WERI-Rb-1 (cell line): ENCODE data around the gene TMEM212.

Source experiments
- DNase-seq: peaks from one replicate; pipeline ENCODE4 v3.0.0-alpha.2; 2020
- H3K27ac ChIP-seq: fragments of 250-450 bp; sonication (Bioruptor Pico); 2 replicates; pipeline ENCODE4 v1.5.1; 2020; ENCODE audit warnings: mild to moderate bottlenecking, moderate library complexity
- H3K27me3 ChIP-seq: fragments of 250-450 bp; sonication (Bioruptor Pico); 2 replicates; pipeline ENCODE4 v1.5.1; 2021; ENCODE audit warnings: mild to moderate bottlenecking, low read depth, moderate library complexity; ENCODE audit not compliant: insufficient read depth, severe bottlenecking
- H3K36me3 ChIP-seq: fragments of 250-450 bp; sonication (Bioruptor Pico); 2 replicates; pipeline ENCODE4 v1.5.1; 2020; ENCODE audit warnings: mild to moderate bottlenecking, moderate library complexity
- H3K4me3 ChIP-seq: 2 replicates; pipeline ENCODE4 v1.5.1; 2011; ENCODE audit warnings: low read depth, mild to moderate bottlenecking, control low read depth, low read length
- H3K9me3 ChIP-seq: fragments of 250-450 bp; sonication (Bioruptor Pico); 2 replicates; pipeline ENCODE4 v1.5.1; 2021; ENCODE audit warnings: mild to moderate bottlenecking, moderate library complexity; ENCODE audit not compliant: severe bottlenecking
- CTCF ChIP-seq: IDR thresholded peaks from 2 replicates; pipeline ENCODE4 v1.5.1; 2011; ENCODE audit warnings: low read depth, mild to moderate bottlenecking, control low read depth, inconsistent platforms, low read length

Gene TMEM212

GRCh38 chr3:171832989-171833388 lies 10.2 kb upstream of the TMEM212 start:
- H3K4me3 ChIP-seq: no peak overlapping the region
- no peaks in the 10 kb centered on the region for H3K36me3 ChIP-seq
- DNase-seq: no peak
- H3K27ac ChIP-seq: no peak overlapping the region
- H3K27me3 ChIP-seq: no peaks in the 10 kb centered on the region
- H3K9me3 ChIP-seq: no peaks in the 10 kb centered on the region
- TF ChIP-seq CTCF: no peak

- DNase-seq: no peak
- peak; percentile 35; the same call in 1 of the 2 replicates for TF ChIP-seq CTCF
- no peak overlapping the region for H3K27ac ChIP-seq
- no peaks in the 10 kb centered on the region for H3K27me3 ChIP-seq
- H3K36me3 ChIP-seq: no peaks in the 10 kb centered on the region
- H3K9me3 ChIP-seq: no peaks in the 10 kb centered on the region
- H3K4me3 ChIP-seq: no peak overlapping the region
Observed at GRCh38 chr3:171833789-171834460, 9.2 kb upstream of the TMEM212 start.

- H3K9me3 ChIP-seq: no peaks in the 10 kb centered on the region
- H3K27ac ChIP-seq: no peak overlapping the region
- H3K4me3 ChIP-seq: no peak overlapping the region
Observed at GRCh38 chr3:171834461-171834801, 8.7 kb upstream of the TMEM212 start.

GRCh38 chr3:171835116-171835515 lies 8.0 kb upstream of the TMEM212 start:
- Histone ChIP-seq H3K9me3 (no peaks in the 10 kb centered on the region), H3K27ac (no peak overlapping the region), H3K36me3 (no peaks in the 10 kb centered on the region), H3K27me3 (no peaks in the 10 kb centered on the region), H3K4me3 (no peak overlapping the region)
- no peak for DNase-seq
- TF ChIP-seq CTCF: no peak

More at GRCh38 chr3:171834461-171834801, 8.7 kb upstream of the TMEM212 start:
- H3K36me3 ChIP-seq: no peaks in the 10 kb centered on the region
- no peak for DNase-seq
- TF ChIP-seq CTCF: no peak
- H3K27me3 ChIP-seq: no peaks in the 10 kb centered on the region

GRCh38 chr3:171835613-171836012 lies 7.5 kb upstream of the TMEM212 start:
- H3K9me3 ChIP-seq: no peaks in the 10 kb centered on the region
- H3K27me3 ChIP-seq: no peaks in the 10 kb centered on the region
- no peak overlapping the region for H3K27ac ChIP-seq
- no peak for TF ChIP-seq CTCF
- no peaks in the 10 kb centered on the region for H3K36me3 ChIP-seq
- no peak for DNase-seq
- H3K4me3 ChIP-seq: no peak overlapping the region

GRCh38 chr3:171836855-171837254 lies 6.3 kb upstream of the TMEM212 start:
- no peak for DNase-seq
- no peaks in the 10 kb centered on the region for H3K36me3 ChIP-seq
- TF ChIP-seq CTCF: no peak
- no peaks in the 10 kb centered on the region for H3K27me3 ChIP-seq
- no peak overlapping the region for H3K27ac ChIP-seq
- no peaks in the 10 kb centered on the region for H3K9me3 ChIP-seq
- H3K4me3 ChIP-seq: no peak overlapping the region
